ENCODE data around the gene NLN. TPM values are rescaled to one million over a fixed set of nuclear protein-coding genes. Genes with fewer than 3 reads are reported as not detected.

The NLN gene
- total RNA-seq, 1 donor from 2014 or later, result 94.3 TPM

GRCh38 chr5:65861830-65862241 is 139.8 kb downstream of the NLN start:
- Histone ChIP-seq H3K4me2 (no peak overlapping the region), H3K27ac (no peak overlapping the region), H2AFZ (replicated peaks) (no peak overlapping the region), H3F3A (ENCODE audit: low read depth) (no peaks in the 10 kb centered on the region), H3K27me3 (no peaks in the 10 kb centered on the region), H3K4me1 (no peaks in the 10 kb centered on the region), H3K9ac (no peak overlapping the region), H3K9me3 (ENCODE audit: low read depth) (no peaks in the 10 kb centered on the region), H4K20me1 (ENCODE audit: low read depth) (no peaks in the 10 kb centered on the region), H3K4me3 (no peak overlapping the region), H3K36me3 (no peaks in the 10 kb centered on the region), H3K79me2 (ENCODE audit: low read depth) (no peaks in the 10 kb centered on the region)
- Mint-ChIP-seq H3K4me1 (peaks cover 4% of the 10 kb centered on the region), H3K27ac (no peak overlapping the region), H3K27me3 (ENCODE audit: insufficient read depth, low read depth) (no peaks in the 10 kb centered on the region), H3K4me3 (no peak overlapping the region), H3K9me3 (no peaks in the 10 kb centered on the region), H3K36me3 (no peaks in the 10 kb centered on the region)
- DNase-seq (ENCODE audit: low spot score), result no peak
- TF ChIP-seq EZH2phosphoT487 (IDR thresholded peaks at IDR 0.05) (no peak), CTCF (IDR thresholded peaks at IDR 0.05) (no peak), EZH2 (IDR thresholded peaks at IDR 0.05) (no peak)

GRCh38 chr5:65862384-65862783 is 140.4 kb downstream of the NLN start:
- Mint-ChIP-seq H3K27ac (no peak overlapping the region), H3K9me3 (no peaks in the 10 kb centered on the region), H3K36me3 (no peaks in the 10 kb centered on the region), H3K4me3 (no peak overlapping the region), H3K4me1 (peaks cover 4% of the 10 kb centered on the region), H3K27me3 (ENCODE audit: insufficient read depth, low read depth) (no peaks in the 10 kb centered on the region)
- H3K9ac ChIP-seq, result no peak overlapping the region
- TF ChIP-seq EZH2phosphoT487 (IDR thresholded peaks at IDR 0.05), result no peak
- TF ChIP-seq CTCF (IDR thresholded peaks at IDR 0.05), result no peak
- TF ChIP-seq EZH2 (IDR thresholded peaks at IDR 0.05), result no peak
- H3K9me3 ChIP-seq (ENCODE audit: low read depth), result no peaks in the 10 kb centered on the region
- no peak overlapping the region for H2AFZ ChIP-seq (replicated peaks)
- no peaks in the 10 kb centered on the region for H3K79me2 ChIP-seq (ENCODE audit: low read depth)
- H3K27ac ChIP-seq, result no peak overlapping the region
- H3F3A ChIP-seq (ENCODE audit: low read depth), result no peaks in the 10 kb centered on the region
- H3K27me3 ChIP-seq, result no peaks in the 10 kb centered on the region
- H4K20me1 ChIP-seq (ENCODE audit: low read depth), result no peaks in the 10 kb centered on the region
- H3K36me3 ChIP-seq, result no peaks in the 10 kb centered on the region
- H3K4me3 ChIP-seq, result no peak overlapping the region
- no peak for DNase-seq (ENCODE audit: low spot score)
- no peak overlapping the region for H3K4me2 ChIP-seq
- no peaks in the 10 kb centered on the region for H3K4me1 ChIP-seq

- Mint-ChIP-seq H3K27me3 (ENCODE audit: insufficient read depth, low read depth) (no peaks in the 10 kb centered on the region), H3K36me3 (no peaks in the 10 kb centered on the region), H3K9me3 (no peaks in the 10 kb centered on the region), H3K4me3 (no peak overlapping the region), H3K27ac (no peak overlapping the region), H3K4me1 (peaks cover 4% of the 10 kb centered on the region)
- no peak overlapping the region for H3K4me2 ChIP-seq
- no peak overlapping the region for H3K9ac ChIP-seq
- H3K9me3 ChIP-seq (ENCODE audit: low read depth), result no peaks in the 10 kb centered on the region
- no peaks in the 10 kb centered on the region for H3K36me3 ChIP-seq
- H3K4me3 ChIP-seq, result no peak overlapping the region
- H3K79me2 ChIP-seq (ENCODE audit: low read depth), result no peaks in the 10 kb centered on the region
- H3F3A ChIP-seq (ENCODE audit: low read depth), result no peaks in the 10 kb centered on the region
- no peak for DNase-seq (ENCODE audit: low spot score)
- H2AFZ ChIP-seq (replicated peaks), result no peak overlapping the region
- no peak for TF ChIP-seq EZH2 (IDR thresholded peaks at IDR 0.05)
- TF ChIP-seq CTCF (IDR thresholded peaks at IDR 0.05), result no peak
- TF ChIP-seq EZH2phosphoT487 (IDR thresholded peaks at IDR 0.05), result no peak
- no peaks in the 10 kb centered on the region for H3K4me1 ChIP-seq
- H3K27me3 ChIP-seq, result no peaks in the 10 kb centered on the region
- H4K20me1 ChIP-seq (ENCODE audit: low read depth), result no peaks in the 10 kb centered on the region
- H3K27ac ChIP-seq, result no peak overlapping the region
These were observed 141.7 kb downstream of the NLN start for GRCh38 chr5:65863747-65864146.

Measured in neural progenitor cell (in vitro differentiated cells).